Smooth muscle cell (in vitro differentiated cells): Measurements from ENCODE around the gene EFCAB8. TPM values are rescaled to one million over a fixed set of nuclear protein-coding genes. Genes with fewer than 3 reads are reported as not detected.

Experiments used
- DNase-seq: peaks from one replicate; lab custom pipeline; 2025; ENCODE audit not compliant: unreplicated experiment; lab: John Stamatoyannopoulos, UW
- H2AFZ ChIP-seq: fragments of 200-600 bp; sonication (generic); 2 replicates; pipeline ENCODE4 v1.6.0; 2016; ENCODE audit warnings: antibody characterized with exemption, low read depth, mild to moderate bottlenecking
- H3F3A ChIP-seq: fragments of 200-600 bp; sonication (generic); 2 replicates; pipeline ENCODE4 v1.6.0; 2017; ENCODE audit warnings: antibody characterized with exemption, low read depth
- H3K27ac ChIP-seq: fragments of 200-600 bp; sonication (generic); 2 replicates; pipeline ENCODE4 v1.5.1; 2016; ENCODE audit warnings: low read depth, mild to moderate bottlenecking
- H3K27me3 ChIP-seq: fragments of 200-600 bp; sonication (generic); 2 replicates; pipeline ENCODE4 v1.6.1; 2016; ENCODE audit warnings: low read depth, mild to moderate bottlenecking
- H3K36me3 ChIP-seq: fragments of 200-600 bp; sonication (generic); 2 replicates; pipeline ENCODE4 v1.5.1; 2016; ENCODE audit warnings: low read depth
- H3K4me1 ChIP-seq: fragments of 200-600 bp; sonication (generic); 2 replicates; pipeline ENCODE4 v1.5.1; 2016; ENCODE audit warnings: low read depth
- H3K4me2 ChIP-seq: fragments of 200-600 bp; sonication (generic); 2 replicates; pipeline ENCODE4 v1.6.0; 2016; ENCODE audit warnings: mild to moderate bottlenecking
- H3K4me3 ChIP-seq: fragments of 200-600 bp; sonication (generic); 2 replicates; pipeline ENCODE4 v1.5.1; 2016; ENCODE audit warnings: mild to moderate bottlenecking
- H3K79me2 ChIP-seq: fragments of 200-600 bp; sonication (generic); 2 replicates; pipeline ENCODE4 v1.6.0; 2016; ENCODE audit warnings: low read depth, mild to moderate bottlenecking
- H3K9ac ChIP-seq: fragments of 200-600 bp; sonication (generic); 2 replicates; pipeline ENCODE4 v1.6.0; 2016; ENCODE audit warnings: low read depth
- H3K9me3 ChIP-seq: fragments of 200-600 bp; sonication (generic); replicated peaks from 2 replicates; pipeline ENCODE4 v1.5.1; 2016; ENCODE audit warnings: low read depth
- H4K20me1 ChIP-seq: fragments of 200-600 bp; sonication (generic); 2 replicates; pipeline ENCODE4 v1.6.0; 2016; ENCODE audit warnings: low read depth
- CTCF ChIP-seq: fragments of 200-600 bp; sonication (generic); IDR thresholded peaks from 2 replicates; pipeline ENCODE4 v1.5.1; 2017; ENCODE audit warnings: borderline replicate concordance, mild to moderate bottlenecking, antibody characterized with exemption; ENCODE audit not compliant: insufficient read depth, poor library complexity, severe bottlenecking
- WGBS: methylation state at CpG from one replicate; pipeline ENCODE4 v1.1.7; 2016; ENCODE audit warnings: low lambda C conversion rate; 5-methylcytosine and 5-hydroxymethylcytosine counted together
- polyA plus RNA-seq: library from polyadenylated mRNA; unstranded; fragments of >200 nt; fragmentation: Nextera tagmentation; extraction: Ambion mirVana; gene quantifications from 2 replicates; pipeline ENCODE4 v1.2.1, GENCODE V29; 2016
- total RNA-seq: library from RNA; depleted of rRNA; stranded (reverse); fragments of >200 nt; gene quantifications from 2 replicates; pipeline ENCODE4 v1.2.3, GENCODE V29; 2014

The EFCAB8 gene
- total and polyA plus RNA-seq, 2 experiments from 2014 or later: 0.25 to 1.7 TPM

- Histone ChIP-seq H4K20me1 (peaks cover 100% of the 10 kb centered on the region), H3F3A (no peaks in the 10 kb centered on the region), H3K27me3 (no peaks in the 10 kb centered on the region), H2AFZ (no peak overlapping the region), H3K27ac (no peak overlapping the region), H3K79me2 (peaks cover 100% of the 10 kb centered on the region), H3K9ac (no peak overlapping the region), H3K36me3 (peaks cover 20% of the 10 kb centered on the region), H3K9me3 (no peaks in the 10 kb centered on the region), H3K4me1 (no peaks in the 10 kb centered on the region), H3K4me3 (no peak overlapping the region), H3K4me2 (no peak overlapping the region)
- TF ChIP-seq CTCF: no peak
- WGBS: 93% methylated on average over 3 of the region's 3 CpGs
- no peak for DNase-seq
Observed at GRCh38 chr20:32829311-32830005, 29.3 kb upstream of the EFCAB8 start.

GRCh38 chr20:32830437-32830836 is 28.3 kb upstream of the EFCAB8 start:
- 100% methylated on average over 3 of the region's 3 CpGs for WGBS
- no peaks in the 10 kb centered on the region for H3K4me1 ChIP-seq
- peaks cover 100% of the 10 kb centered on the region for H4K20me1 ChIP-seq
- peaks cover 100% of the 10 kb centered on the region for H3K79me2 ChIP-seq
- peaks cover 20% of the 10 kb centered on the region for H3K36me3 ChIP-seq
- no peak for TF ChIP-seq CTCF
- no peak overlapping the region for H3K9ac ChIP-seq
- no peak overlapping the region for H3K4me2 ChIP-seq
- no peak overlapping the region for H3K4me3 ChIP-seq
- H3K27me3 ChIP-seq: no peaks in the 10 kb centered on the region
- no peak for DNase-seq
- no peaks in the 10 kb centered on the region for H3F3A ChIP-seq
- no peak overlapping the region for H3K27ac ChIP-seq
- H2AFZ ChIP-seq: no peak overlapping the region
- no peaks in the 10 kb centered on the region for H3K9me3 ChIP-seq

- TF ChIP-seq CTCF: no peak
- no peak overlapping the region for H3K4me2 ChIP-seq
- H4K20me1 ChIP-seq: peaks cover 100% of the 10 kb centered on the region
- H2AFZ ChIP-seq: no peak overlapping the region
- H3F3A ChIP-seq: no peaks in the 10 kb centered on the region
- peaks cover 25% of the 10 kb centered on the region for H3K36me3 ChIP-seq
- no peak overlapping the region for H3K4me3 ChIP-seq
- WGBS: 79% methylated on average over 5 of the region's 5 CpGs
- H3K27ac ChIP-seq: no peak overlapping the region
- H3K9ac ChIP-seq: no peak overlapping the region
- no peaks in the 10 kb centered on the region for H3K27me3 ChIP-seq
- no peaks in the 10 kb centered on the region for H3K9me3 ChIP-seq
- peaks cover 100% of the 10 kb centered on the region for H3K79me2 ChIP-seq
- DNase-seq: no peak
- no peaks in the 10 kb centered on the region for H3K4me1 ChIP-seq
Observed at GRCh38 chr20:32831982-32832381, 26.7 kb upstream of the EFCAB8 start.

- Histone ChIP-seq H2AFZ (no peak overlapping the region), H3K4me1 (no peaks in the 10 kb centered on the region), H3K27me3 (no peaks in the 10 kb centered on the region), H3F3A (no peaks in the 10 kb centered on the region), H4K20me1 (peaks cover 98% of the 10 kb centered on the region), H3K79me2 (peaks cover 97% of the 10 kb centered on the region), H3K36me3 (peaks cover 22% of the 10 kb centered on the region), H3K9ac (no peak overlapping the region), H3K27ac (no peak overlapping the region), H3K9me3 (no peaks in the 10 kb centered on the region), H3K4me2 (no peak overlapping the region), H3K4me3 (no peak overlapping the region)
- DNase-seq: no peak
- WGBS: 95% methylated on average over 11 of the region's 11 CpGs
- TF ChIP-seq CTCF: no peak
Observed at GRCh38 chr20:32832664-32833063, 26.1 kb upstream of the EFCAB8 start.
